Measurements from ENCODE around the gene BLOC1S5. TPM values are rescaled to one million over a fixed set of nuclear protein-coding genes. Genes with fewer than 3 reads are reported as not detected.

The BLOC1S5 gene
- total RNA-seq, 3 donors from 2014 or later, result 12.5 to 26.2 (median 16.6) TPM

- Histone ChIP-seq H3K4me3 (no peak overlapping the region), H3K27me3 (no peaks in the 10 kb centered on the region), H3K4me1 (no peaks in the 10 kb centered on the region), H3K36me3 (no peaks in the 10 kb centered on the region), H3K27ac (no peak overlapping the region), H3K9me3 (no peaks in the 10 kb centered on the region)
- no peak for DNase-seq (ENCODE audit: low spot score in 2 of 2)
- no peak for TF ChIP-seq POLR2AphosphoS5 (IDR thresholded peaks at IDR 0.05)
- TF ChIP-seq POLR2A (IDR thresholded peaks at IDR 0.05), result no peak
- no peak for TF ChIP-seq CTCF (IDR thresholded peaks at IDR 0.05)
- intact Hi-C loops (cut with DNase I; ENCODE audit: low total_unique reads), result no loop called here
These were observed 46.9 kb downstream of the BLOC1S5 start for GRCh38 chr6:8017276-8017701.

- no peak for TF ChIP-seq CTCF (IDR thresholded peaks at IDR 0.05)
- no peak for TF ChIP-seq POLR2AphosphoS5 (IDR thresholded peaks at IDR 0.05)
- TF ChIP-seq POLR2A (IDR thresholded peaks at IDR 0.05), result no peak
- intact Hi-C loops (cut with DNase I; ENCODE audit: low total_unique reads), result no loop called here
- no peaks in the 10 kb centered on the region for H3K27me3 ChIP-seq
- DNase-seq (ENCODE audit: low spot score in 2 of 2), result no peak
- H3K4me3 ChIP-seq, result no peak overlapping the region
- H3K9me3 ChIP-seq, result no peaks in the 10 kb centered on the region
- H3K27ac ChIP-seq, result no peak overlapping the region
- no peaks in the 10 kb centered on the region for H3K4me1 ChIP-seq
- no peaks in the 10 kb centered on the region for H3K36me3 ChIP-seq
These were observed 49.2 kb downstream of the BLOC1S5 start for GRCh38 chr6:8014947-8015346.

GRCh38 chr6:8013763-8014162 lies 50.4 kb downstream of the BLOC1S5 start:
- H3K27ac ChIP-seq, result no peak overlapping the region
- no peaks in the 10 kb centered on the region for H3K27me3 ChIP-seq
- intact Hi-C loops (cut with DNase I; ENCODE audit: low total_unique reads), result no loop called here
- no peaks in the 10 kb centered on the region for H3K4me1 ChIP-seq
- DNase-seq (ENCODE audit: low spot score in 2 of 2), result no peak
- no peak for TF ChIP-seq POLR2A (IDR thresholded peaks at IDR 0.05)
- no peak for TF ChIP-seq CTCF (IDR thresholded peaks at IDR 0.05)
- TF ChIP-seq POLR2AphosphoS5 (IDR thresholded peaks at IDR 0.05), result no peak
- H3K36me3 ChIP-seq, result no peaks in the 10 kb centered on the region
- no peak overlapping the region for H3K4me3 ChIP-seq
- H3K9me3 ChIP-seq, result no peaks in the 10 kb centered on the region

- H3K4me3 ChIP-seq, result no peak overlapping the region
- intact Hi-C loops (cut with DNase I; ENCODE audit: low total_unique reads), result no loop called here
- no peaks in the 10 kb centered on the region for H3K9me3 ChIP-seq
- no peak for DNase-seq (ENCODE audit: low spot score in 2 of 2)
- no peak for TF ChIP-seq POLR2AphosphoS5 (IDR thresholded peaks at IDR 0.05)
- TF ChIP-seq CTCF (IDR thresholded peaks at IDR 0.05), result peak in 1 of 3 donors; percentile 23
- no peaks in the 10 kb centered on the region for H3K27me3 ChIP-seq
- H3K27ac ChIP-seq, result no peak overlapping the region
- no peaks in the 10 kb centered on the region for H3K36me3 ChIP-seq
- H3K4me1 ChIP-seq, result no peaks in the 10 kb centered on the region
These were observed 58.0 kb downstream of the BLOC1S5 start for GRCh38 chr6:8006208-8006607.

GRCh38 chr6:8005136-8005535 lies 59.1 kb downstream of the BLOC1S5 start:
- Histone ChIP-seq H3K9me3 (no peaks in the 10 kb centered on the region), H3K4me3 (no peak overlapping the region), H3K4me1 (no peaks in the 10 kb centered on the region), H3K36me3 (no peaks in the 10 kb centered on the region), H3K27ac (no peak overlapping the region), H3K27me3 (no peaks in the 10 kb centered on the region)
- intact Hi-C loops (cut with DNase I; ENCODE audit: low total_unique reads), result no loop called here
- no peak for DNase-seq (ENCODE audit: low spot score in 2 of 2)
- TF ChIP-seq POLR2A (IDR thresholded peaks at IDR 0.05), result no peak
- TF ChIP-seq CTCF (IDR thresholded peaks at IDR 0.05), result no peak
- TF ChIP-seq POLR2AphosphoS5 (IDR thresholded peaks at IDR 0.05), result no peak
